Measurements from ENCODE around the gene MYZAP. TPM values are rescaled to one million over a fixed set of nuclear protein-coding genes. Genes with fewer than 3 reads are reported as not detected.

MYZAP gene
- total and polyA plus RNA-seq, 2 of the 4 experiments (the other 2 are of a cell fraction) = not detected

GRCh38 chr15:57676585-57676984, 84.9 kb downstream of the MYZAP start:
- no peak for DNase-seq
- no peak overlapping the region for H2BK20ac ChIP-seq (ENCODE audit: low read depth, low read length)
- no peak overlapping the region for H2AK9ac ChIP-seq (replicated peaks; ENCODE audit: low read depth, low read length, poor library complexity)
- H3K4me3 ChIP-seq (ENCODE audit: insufficient read depth, low read depth, low read length) = no peak overlapping the region
- H3K9me3 ChIP-seq (ENCODE audit: control insufficient read depth, insufficient read depth, low read length) = no peaks in the 10 kb centered on the region
- intact Hi-C loops (cut with micrococcal nuclease) = no loop called here
- no peak overlapping the region for H3K4me2 ChIP-seq (ENCODE audit: low read depth, low read length)
- no peak overlapping the region for H2AK5ac ChIP-seq (ENCODE audit: low read depth, low read length)
- H4K5ac ChIP-seq (ENCODE audit: low read depth, low read length) = no peak overlapping the region
- H3K4ac ChIP-seq (ENCODE audit: low read depth, low read length) = no peak overlapping the region
- H3K56ac ChIP-seq (ENCODE audit: extremely low read depth, insufficient read depth, low read length) = no peak overlapping the region
- H4K20me1 ChIP-seq (ENCODE audit: insufficient read depth, low read length) = no peaks in the 10 kb centered on the region
- dilution Hi-C loops (cut with HindIII; ENCODE audit: low sequenced_read_pairs, unreplicated experiment) = no loop called here
- no peak overlapping the region for H4K91ac ChIP-seq (ENCODE audit: insufficient read depth, low read depth, low read length)
- H2BK15ac ChIP-seq (ENCODE audit: low read depth, low read length) = no peak overlapping the region
- no peaks in the 10 kb centered on the region for H3K4me1 ChIP-seq (ENCODE audit: control insufficient read depth, insufficient read depth, low read length)
- no peak for ATAC-seq (ENCODE audit: low read depth)
- no peak overlapping the region for H3K27ac ChIP-seq (ENCODE audit: insufficient read depth, low read length)
- 84% methylated on average over 4 of the region's 5 CpGs; no CpG with 5 or more reads in 1 of the 2 experiments for WGBS, 2 experiments (ENCODE audit: extremely low coverage in 2 of 2, insufficient read length in 1 of 2)
- H2AFZ ChIP-seq (replicated peaks; ENCODE audit: low read length, poor library complexity) = no peak overlapping the region
- no TSS peak for BruUV-seq (replicated peaks)
- no peak overlapping the region for H2BK5ac ChIP-seq (ENCODE audit: low read depth, low read length, poor library complexity, severe bottlenecking)
- no peak overlapping the region for H3K23ac ChIP-seq (ENCODE audit: low read depth, low read length)
- TF ChIP-seq MAZ (IDR thresholded peaks at IDR 0.05; ENCODE audit: borderline replicate concordance, low read depth, low read length) (no peak), POLR2A (IDR thresholded peaks at IDR 0.05; ENCODE audit: low read depth, low read length) (no peak), MAFK (IDR thresholded peaks at IDR 0.05; ENCODE audit: low read depth, low read length) (no peak), BHLHE40 (IDR thresholded peaks at IDR 0.05; ENCODE audit: low read depth, low read length) (no peak), RAD21 (IDR thresholded peaks at IDR 0.05; ENCODE audit: low read length) (no peak), SMC3 (IDR thresholded peaks at IDR 0.05; ENCODE audit: low read depth, low read length) (no peak), CHD1 (IDR thresholded peaks at IDR 0.05; ENCODE audit: low read depth, low read length) (no peak), NFE2L2 (IDR thresholded peaks at IDR 0.05; ENCODE audit: low read depth, low read length) (no peak), RCOR1 (IDR thresholded peaks at IDR 0.05; ENCODE audit: insufficient replicate concordance, low read length) (no peak), FOS (IDR thresholded peaks at IDR 0.05; ENCODE audit: low read depth, low read length) (no peak), MXI1 (IDR thresholded peaks at IDR 0.05; ENCODE audit: borderline replicate concordance, low read depth, low read length) (no peak), ELK1 (IDR thresholded peaks at IDR 0.05; ENCODE audit: borderline replicate concordance, low read depth, low read length) (no peak), RFX5 (IDR thresholded peaks at IDR 0.05; ENCODE audit: low read depth, low read length) (no peak), CEBPB (IDR thresholded peaks at IDR 0.05; ENCODE audit: low read depth, low read length) (no peak)
- TF ChIP-seq, protein P1, sequence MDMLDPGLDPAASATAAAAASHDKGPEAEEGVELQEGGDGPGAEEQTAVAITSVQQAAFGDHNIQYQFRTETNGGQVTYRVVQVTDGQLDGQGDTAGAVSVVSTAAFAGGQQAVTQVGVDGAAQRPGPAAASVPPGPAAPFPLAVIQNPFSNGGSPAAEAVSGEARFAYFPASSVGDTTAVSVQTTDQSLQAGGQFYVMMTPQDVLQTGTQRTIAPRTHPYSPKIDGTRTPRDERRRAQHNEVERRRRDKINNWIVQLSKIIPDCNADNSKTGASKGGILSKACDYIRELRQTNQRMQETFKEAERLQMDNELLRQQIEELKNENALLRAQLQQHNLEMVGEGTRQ (IDR thresholded peaks at IDR 0.05; ENCODE audit: low read depth, low read length) = no peak
- TF ChIP-seq, protein P2, sequence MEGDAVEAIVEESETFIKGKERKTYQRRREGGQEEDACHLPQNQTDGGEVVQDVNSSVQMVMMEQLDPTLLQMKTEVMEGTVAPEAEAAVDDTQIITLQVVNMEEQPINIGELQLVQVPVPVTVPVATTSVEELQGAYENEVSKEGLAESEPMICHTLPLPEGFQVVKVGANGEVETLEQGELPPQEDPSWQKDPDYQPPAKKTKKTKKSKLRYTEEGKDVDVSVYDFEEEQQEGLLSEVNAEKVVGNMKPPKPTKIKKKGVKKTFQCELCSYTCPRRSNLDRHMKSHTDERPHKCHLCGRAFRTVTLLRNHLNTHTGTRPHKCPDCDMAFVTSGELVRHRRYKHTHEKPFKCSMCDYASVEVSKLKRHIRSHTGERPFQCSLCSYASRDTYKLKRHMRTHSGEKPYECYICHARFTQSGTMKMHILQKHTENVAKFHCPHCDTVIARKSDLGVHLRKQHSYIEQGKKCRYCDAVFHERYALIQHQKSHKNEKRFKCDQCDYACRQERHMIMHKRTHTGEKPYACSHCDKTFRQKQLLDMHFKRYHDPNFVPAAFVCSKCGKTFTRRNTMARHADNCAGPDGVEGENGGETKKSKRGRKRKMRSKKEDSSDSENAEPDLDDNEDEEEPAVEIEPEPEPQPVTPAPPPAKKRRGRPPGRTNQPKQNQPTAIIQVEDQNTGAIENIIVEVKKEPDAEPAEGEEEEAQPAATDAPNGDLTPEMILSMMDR (conservative IDR thresholded peaks at IDR 0.05; ENCODE audit: low read depth, low read length) = no peak
- in situ Hi-C loops (cut with MboI; ENCODE audit: low sequenced_read_pairs) = no loop called here
- H3K9me1 ChIP-seq (ENCODE audit: insufficient read depth, low read length) = no peaks in the 10 kb centered on the region
- ChIA-PET POLR2A (ENCODE audit: unreplicated experiment) (no interaction called here), CTCF (interaction anchor here (0.7 to 1.2 kb wide), 3 partner anchors 9 to 184 kb away, joined by 3 to 4 read pairs (median 3); no protein-coding TSS in a partner anchor)
- no peak overlapping the region for H4K8ac ChIP-seq (ENCODE audit: low read depth in 2 of 2, low read length in 2 of 2)
- H3K79me1 ChIP-seq (ENCODE audit: low read depth in 1 of 2, low read length in 2 of 2) = no peaks in the 10 kb centered on the region
- H2BK120ac ChIP-seq (ENCODE audit: low read depth, low read length) = no peak overlapping the region
- H3K36me3 ChIP-seq (ENCODE audit: control insufficient read depth, insufficient read depth, low read length) = no peaks in the 10 kb centered on the region
- peaks cover 7% of the 10 kb centered on the region for H3K27me3 ChIP-seq (ENCODE audit: control insufficient read depth, insufficient read depth, low read length)
- H3K9ac ChIP-seq (ENCODE audit: low read depth, low read length) = no peak overlapping the region
- no peak overlapping the region for H3K14ac ChIP-seq (replicated peaks; ENCODE audit: low read depth, low read length)
- H3K18ac ChIP-seq (ENCODE audit: low read depth, low read length) = no peak overlapping the region
